PC-3 (cell line): Measurements from ENCODE around the gene MACROD2. TPM values are rescaled to one million over a fixed set of nuclear protein-coding genes. Genes with fewer than 3 reads are reported as not detected.

Experiments
- ATAC-seq: fragments of 200-7000 bp; cut with Tn5 transposase; 2 replicates; pipeline ENCODE4 v1.9.1; 2020; ENCODE audit warnings: mild to moderate bottlenecking, moderate library complexity
- BruUV-seq: library from RNA; stranded (reverse); fragments of 400-500 nt; replicated peaks from 2 replicates; lab custom pipeline; 2021; lab: Mats Ljungman, UMichigan
- CTCF ChIA-PET: fragments of 300-600 bp; sonication (Branson Sonifier 250); formaldehyde crosslinking; loops from one replicate; lab custom pipeline; 2022; ENCODE audit warnings: antibody characterized with exemption; lab: Charles Lee
- POLR2A ChIA-PET: fragments of 300-600 bp; sonication (Branson Sonifier 250); formaldehyde crosslinking; loops from one replicate; lab custom pipeline; 2022; ENCODE audit warnings: antibody characterized with exemption; ENCODE audit not compliant: unreplicated experiment; lab: Charles Lee
- DNase-seq: peaks from one replicate; pipeline ENCODE4 v3.0.0-alpha.2; 2015
- H2AFZ ChIP-seq: fragments of 300-600 bp; sonication (generic); 2 replicates; pipeline ENCODE4 v1.6.0; 2016; ENCODE audit warnings: antibody characterized with exemption, low read length
- H3F3A ChIP-seq: fragments of 300-600 bp; sonication (generic); one replicate; pipeline ENCODE4 v1.6.0; 2017; ENCODE audit warnings: antibody characterized with exemption, low read length, control low read depth, mild to moderate bottlenecking; ENCODE audit not compliant: unreplicated experiment
- H3K27ac ChIP-seq: fragments of 300-600 bp; sonication (generic); 2 replicates; pipeline ENCODE4 v1.5.1; 2016; ENCODE audit warnings: mild to moderate bottlenecking, low read length
- H3K27me3 ChIP-seq: fragments of 300-600 bp; sonication (generic); 2 replicates; pipeline ENCODE4 v1.6.1; 2016; ENCODE audit warnings: low read length, mixed read lengths
- H3K36me3 ChIP-seq: fragments of 300-600 bp; sonication (generic); 2 replicates; pipeline ENCODE4 v1.6.1; 2016; ENCODE audit warnings: low read depth, mixed run types, low read length, mixed read lengths
- H3K4me1 ChIP-seq: fragments of 300-600 bp; sonication (generic); 2 replicates; pipeline ENCODE4 v1.5.1; 2016; ENCODE audit warnings: low read length; ENCODE audit not compliant: insufficient read depth
- H3K4me2 ChIP-seq: fragments of 300-600 bp; sonication (generic); 2 replicates; pipeline ENCODE4 v1.6.0; 2016; ENCODE audit warnings: low read length
- H3K4me3 ChIP-seq: fragments of 300-600 bp; sonication (generic); 2 replicates; pipeline ENCODE4 v1.5.1; 2016; ENCODE audit warnings: mild to moderate bottlenecking, low read length, mixed read lengths
- H3K79me2 ChIP-seq: fragments of 300-600 bp; sonication (generic); 2 replicates; pipeline ENCODE4 v1.6.1; 2017; ENCODE audit warnings: low read length, mixed read lengths
- H3K9ac ChIP-seq: fragments of 300-600 bp; sonication (generic); 2 replicates; pipeline ENCODE4 v1.6.0; 2016; ENCODE audit warnings: mild to moderate bottlenecking, low read length
- H3K9me2 ChIP-seq: fragments of 300-600 bp; sonication (generic); replicated peaks from 2 replicates; pipeline ENCODE4 v1.6.1; 2016; ENCODE audit warnings: mixed run types, low read length, mixed read lengths
- H3K9me3 ChIP-seq: fragments of 300-600 bp; sonication (generic); 2 replicates; pipeline ENCODE4 v1.6.1; 2016; ENCODE audit warnings: low read length, mixed read lengths
- H4K20me1 ChIP-seq: fragments of 300-600 bp; sonication (generic); 2 replicates; pipeline ENCODE4 v1.6.1; 2016; ENCODE audit warnings: low read length, mixed read lengths
- CTCF ChIP-seq: fragments of 300-600 bp; sonication (generic); conservative IDR thresholded peaks from 2 replicates; pipeline ENCODE4 v1.5.1; 2017; ENCODE audit warnings: antibody characterized with exemption, low read depth, mild to moderate bottlenecking, low read length
- EZH2 ChIP-seq: fragments of 300-600 bp; sonication (generic); IDR thresholded peaks from one replicate; pipeline ENCODE4 v1.6.1; 2017; ENCODE audit warnings: antibody characterized with exemption, mild to moderate bottlenecking, low read length; ENCODE audit not compliant: unreplicated experiment
- EZH2phosphoT487 ChIP-seq: fragments of 300-600 bp; sonication (generic); IDR thresholded peaks from 2 replicates; pipeline ENCODE4 v1.6.1; 2018; ENCODE audit warnings: mild to moderate bottlenecking, antibody characterized with exemption, low read length, borderline replicate concordance
- intact Hi-C: fragments of 100-400 bp; cut with micrococcal nuclease; formaldehyde crosslinking; loops from 2 replicates; pipeline ENCODE4 v1.9.0; 2023
- total RNA-seq: library from RNA; depleted of rRNA; stranded (reverse); fragments of >200 nt; gene quantifications from 2 replicates; pipeline ENCODE4 v1.2.3, GENCODE V29; 2014

MACROD2 gene
- total RNA-seq, 1 experiment from 2014 or later = 3.1 TPM

- CTCF ChIA-PET = interaction anchor here (0.6 kb wide), 1 partner anchor 728 kb away, joined by 3 read pairs; no protein-coding TSS in a partner anchor
- POLR2A ChIA-PET = no interaction called here
- peak; percentile 60 for DNase-seq
- no peaks in the 10 kb centered on the region for H3K79me2 ChIP-seq
- H3F3A ChIP-seq = no peaks in the 10 kb centered on the region
- H3K4me1 ChIP-seq = peaks cover 13% of the 10 kb centered on the region; the same call in 1 of the 2 replicates
- peak overlapping the region; percentile 9 for H3K4me2 ChIP-seq
- H3K9me3 ChIP-seq = no peaks in the 10 kb centered on the region
- intact Hi-C loops = no loop called here
- H3K9me2 ChIP-seq = no peaks in the 10 kb centered on the region
- no TSS peak for BruUV-seq
- no peak overlapping the region for H2AFZ ChIP-seq
- H3K9ac ChIP-seq = no peak overlapping the region
- no peak overlapping the region for H3K27ac ChIP-seq
- no peaks in the 10 kb centered on the region for H3K27me3 ChIP-seq
- no peak overlapping the region for H3K4me3 ChIP-seq
- peak; percentile 73 for ATAC-seq
- no peaks in the 10 kb centered on the region for H3K36me3 ChIP-seq
- TF ChIP-seq CTCF (no peak), EZH2phosphoT487 (no peak), EZH2 (no peak)
- H4K20me1 ChIP-seq = no peaks in the 10 kb centered on the region
Measured at GRCh38 chr20:15682690-15683089, 1687.4 kb downstream of the MACROD2 start.

GRCh38 chr20:15692570-15692969, 1697.3 kb downstream of the MACROD2 start:
- no peaks in the 10 kb centered on the region for H3K79me2 ChIP-seq
- no peaks in the 10 kb centered on the region for H3K27me3 ChIP-seq
- no peaks in the 10 kb centered on the region for H3F3A ChIP-seq
- H3K36me3 ChIP-seq = no peaks in the 10 kb centered on the region
- no peaks in the 10 kb centered on the region for H3K4me1 ChIP-seq
- H3K9ac ChIP-seq = no peak overlapping the region
- ATAC-seq (no peak), DNase-seq (no peak)
- no peak for TF ChIP-seq EZH2phosphoT487
- TF ChIP-seq CTCF = no peak
- H4K20me1 ChIP-seq = no peaks in the 10 kb centered on the region
- H3K27ac ChIP-seq = no peak overlapping the region
- intact Hi-C loops = no loop called here
- H3K4me3 ChIP-seq = no peak overlapping the region
- no peak overlapping the region for H3K4me2 ChIP-seq
- H2AFZ ChIP-seq = no peak overlapping the region
- no peaks in the 10 kb centered on the region for H3K9me3 ChIP-seq
- no peaks in the 10 kb centered on the region for H3K9me2 ChIP-seq
- ChIA-PET POLR2A (no interaction called here), CTCF (no interaction called here)
- no TSS peak for BruUV-seq

- ChIA-PET CTCF (no interaction called here), POLR2A (interaction anchor here (0.7 kb wide), 1 partner anchor 792 kb away, joined by 3 read pairs; no protein-coding TSS in a partner anchor)
- BruUV-seq = no TSS peak
- H3F3A ChIP-seq = no peaks in the 10 kb centered on the region
- no peaks in the 10 kb centered on the region for H3K9me3 ChIP-seq
- TF ChIP-seq CTCF (peak; percentile 36; the same call in 1 of the 2 replicates), EZH2phosphoT487 (no peak), EZH2 (no peak)
- no peak overlapping the region for H3K4me3 ChIP-seq
- no peaks in the 10 kb centered on the region for H4K20me1 ChIP-seq
- 0 out of 2 replicates have a peak overlapping the region, but pooled peaks have one; percentile 26 for H2AFZ ChIP-seq
- no peaks in the 10 kb centered on the region for H3K9me2 ChIP-seq
- peaks cover 23% of the 10 kb centered on the region for H3K4me1 ChIP-seq
- H3K79me2 ChIP-seq = no peaks in the 10 kb centered on the region
- ATAC-seq (no peak), DNase-seq (peak; percentile 12)
- H3K4me2 ChIP-seq = no peak overlapping the region
- H3K9ac ChIP-seq = no peak overlapping the region
- H3K27ac ChIP-seq = no peak overlapping the region
- no peaks in the 10 kb centered on the region for H3K27me3 ChIP-seq
- no peaks in the 10 kb centered on the region for H3K36me3 ChIP-seq
- intact Hi-C loops = loop anchor here (5.0 kb wide), 2 partner anchors 42 to 63 kb away; no protein-coding TSS in a partner anchor
Measured at GRCh38 chr20:15699431-15700146, 1704.3 kb downstream of the MACROD2 start.
